ENCODE results near the gene TTLL8.

GRCh38 chr22:50082961-50083461 is 24.9 kb upstream of the TTLL8 start:
- no peak for TF ChIP-seq CTCF (IDR thresholded peaks at IDR 0.05)
- no peak for TF ChIP-seq FOSL2 (IDR thresholded peaks at IDR 0.05; ENCODE audit: borderline replicate concordance, low read depth)
- TF ChIP-seq, protein P1, sequence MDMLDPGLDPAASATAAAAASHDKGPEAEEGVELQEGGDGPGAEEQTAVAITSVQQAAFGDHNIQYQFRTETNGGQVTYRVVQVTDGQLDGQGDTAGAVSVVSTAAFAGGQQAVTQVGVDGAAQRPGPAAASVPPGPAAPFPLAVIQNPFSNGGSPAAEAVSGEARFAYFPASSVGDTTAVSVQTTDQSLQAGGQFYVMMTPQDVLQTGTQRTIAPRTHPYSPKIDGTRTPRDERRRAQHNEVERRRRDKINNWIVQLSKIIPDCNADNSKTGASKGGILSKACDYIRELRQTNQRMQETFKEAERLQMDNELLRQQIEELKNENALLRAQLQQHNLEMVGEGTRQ (IDR thresholded peaks at IDR 0.05; ENCODE audit: borderline replicate concordance, low read depth, low read length): no peak
- no peak for TF ChIP-seq EP300 (IDR thresholded peaks at IDR 0.05; ENCODE audit: borderline replicate concordance in 1 of 2, low read depth in 1 of 2, low read length in 1 of 2)
- no peak for TF ChIP-seq TEAD4 (IDR thresholded peaks at IDR 0.05; ENCODE audit: borderline replicate concordance, insufficient read depth)
- no peak for TF ChIP-seq RFX5 (IDR thresholded peaks at IDR 0.05; ENCODE audit: low read length)
- no peak for TF ChIP-seq SMC3 (IDR thresholded peaks at IDR 0.05; ENCODE audit: low read depth, low read length)
- no peak for TF ChIP-seq MEF2A (IDR thresholded peaks at IDR 0.05; ENCODE audit: borderline replicate concordance, low read depth)
- TF ChIP-seq RAD21 (IDR thresholded peaks at IDR 0.05; ENCODE audit: low read length): no peak
- TF ChIP-seq POLR2AphosphoS5 (IDR thresholded peaks at IDR 0.05; ENCODE audit: low read depth, low read length): no peak
- TF ChIP-seq, protein P2, sequence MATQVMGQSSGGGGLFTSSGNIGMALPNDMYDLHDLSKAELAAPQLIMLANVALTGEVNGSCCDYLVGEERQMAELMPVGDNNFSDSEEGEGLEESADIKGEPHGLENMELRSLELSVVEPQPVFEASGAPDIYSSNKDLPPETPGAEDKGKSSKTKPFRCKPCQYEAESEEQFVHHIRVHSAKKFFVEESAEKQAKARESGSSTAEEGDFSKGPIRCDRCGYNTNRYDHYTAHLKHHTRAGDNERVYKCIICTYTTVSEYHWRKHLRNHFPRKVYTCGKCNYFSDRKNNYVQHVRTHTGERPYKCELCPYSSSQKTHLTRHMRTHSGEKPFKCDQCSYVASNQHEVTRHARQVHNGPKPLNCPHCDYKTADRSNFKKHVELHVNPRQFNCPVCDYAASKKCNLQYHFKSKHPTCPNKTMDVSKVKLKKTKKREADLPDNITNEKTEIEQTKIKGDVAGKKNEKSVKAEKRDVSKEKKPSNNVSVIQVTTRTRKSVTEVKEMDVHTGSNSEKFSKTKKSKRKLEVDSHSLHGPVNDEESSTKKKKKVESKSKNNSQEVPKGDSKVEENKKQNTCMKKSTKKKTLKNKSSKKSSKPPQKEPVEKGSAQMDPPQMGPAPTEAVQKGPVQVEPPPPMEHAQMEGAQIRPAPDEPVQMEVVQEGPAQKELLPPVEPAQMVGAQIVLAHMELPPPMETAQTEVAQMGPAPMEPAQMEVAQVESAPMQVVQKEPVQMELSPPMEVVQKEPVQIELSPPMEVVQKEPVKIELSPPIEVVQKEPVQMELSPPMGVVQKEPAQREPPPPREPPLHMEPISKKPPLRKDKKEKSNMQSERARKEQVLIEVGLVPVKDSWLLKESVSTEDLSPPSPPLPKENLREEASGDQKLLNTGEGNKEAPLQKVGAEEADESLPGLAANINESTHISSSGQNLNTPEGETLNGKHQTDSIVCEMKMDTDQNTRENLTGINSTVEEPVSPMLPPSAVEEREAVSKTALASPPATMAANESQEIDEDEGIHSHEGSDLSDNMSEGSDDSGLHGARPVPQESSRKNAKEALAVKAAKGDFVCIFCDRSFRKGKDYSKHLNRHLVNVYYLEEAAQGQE (IDR thresholded peaks at IDR 0.05; ENCODE audit: low read depth, low read length): no peak
- no peak for TF ChIP-seq TAF1 (IDR thresholded peaks at IDR 0.05; ENCODE audit: borderline replicate concordance, low read depth, low read length)
